K562 (cell line): Measurements from ENCODE around the gene LLPH. TPM values are rescaled to one million over a fixed set of nuclear protein-coding genes. Genes with fewer than 3 reads are reported as not detected.

Experiments used
- ATAC-seq: fragments of 200-7000 bp; cut with Tn5 transposase; 3 replicates; pipeline ENCODE4 v1.9.1; 2020; ENCODE audit warnings: moderate library complexity
- BruUV-seq: library from RNA; stranded (reverse); fragments of 400-500 nt; replicated peaks from 2 replicates; lab custom pipeline; 2021; lab: Mats Ljungman, UMichigan
- CTCF ChIA-PET: fragments of 300-600 bp; formaldehyde crosslinking; extraction: SDS; loops from one replicate; lab custom pipeline; 2021; ENCODE audit warnings: low intra/inter-chr PET ratio; lab: Yijun Ruan, JAX
- POLR2A ChIA-PET: fragments of 300-600, 350-650 bp; sonication (Branson Sonifier 250); formaldehyde crosslinking; extraction: SDS; loops from one replicate; lab custom pipeline; 2021; ENCODE audit warnings: antibody characterized with exemption, inconsistent platforms; lab: Yijun Ruan, JAX
- DNase-seq, 4 experiments: peaks; one replicate each; pipeline versions ENCODE4 v3.0.0 to v3.0.0-alpha.2; 2011 to 2018; ENCODE audit warnings: low spot score in 3 of 4, mixed read lengths in 3 of 4; ENCODE audit errors: extremely low read depth in 1 of 4
- FAIRE-seq: peaks from 2 replicates; lab custom pipeline; 2011; peaks lifted over from hg19 to GRCh38; lab: Jason Lieb, UNC
- H2AFZ ChIP-seq: 2 replicates; pipeline ENCODE4 v1.6.0; 2011; ENCODE audit warnings: low read depth, low read length, control low read depth, inconsistent platforms
- H3K27ac ChIP-seq: fragments of 200-600 bp; 3 replicates; pipeline ENCODE4 v1.8.0; 2011; ENCODE audit warnings: low read depth, mild to moderate bottlenecking, control low read depth, inconsistent platforms, low read length, moderate library complexity, mixed read lengths; ENCODE audit errors: extremely low read depth
- H3K27me3 ChIP-seq, 2 experiments: fragments of 300-600 bp in 1 of 2; 2 replicates in 1 of 2; 3 replicates in 1 of 2; pipeline versions ENCODE4 v1.6.0 to v1.8.0; 2011; ENCODE audit warnings: inconsistent platforms in 2 of 2, low read length in 2 of 2, mild to moderate bottlenecking in 1 of 2, mixed read lengths in 1 of 2, moderate library complexity in 1 of 2; ENCODE audit not compliant: control insufficient read depth in 2 of 2, insufficient read depth in 2 of 2
- H3K36me3 ChIP-seq: fragments of 300-600 bp; 3 replicates; pipeline ENCODE4 v1.8.0; 2011; ENCODE audit warnings: mild to moderate bottlenecking, low read length, inconsistent platforms; ENCODE audit not compliant: control insufficient read depth, insufficient read depth
- H3K4me1 ChIP-seq, 2 experiments: fragments of 200-600 bp in 1 of 2; replicated peaks in 1 of 2; 2 replicates in 1 of 2; 3 replicates in 1 of 2; pipeline versions ENCODE4 v1.5.1 to v1.8.0; 2011; ENCODE audit warnings: inconsistent platforms in 2 of 2, low read length in 2 of 2, mild to moderate bottlenecking in 1 of 2, mixed read lengths in 1 of 2, moderate library complexity in 1 of 2; ENCODE audit not compliant: control insufficient read depth in 2 of 2, insufficient read depth in 2 of 2
- H3K4me2 ChIP-seq: 2 replicates; pipeline ENCODE4 v1.6.1; 2011; ENCODE audit warnings: low read length, control low read depth, inconsistent platforms, mixed read lengths; ENCODE audit not compliant: insufficient read depth
- H3K4me3 ChIP-seq: fragments of 200-600 bp; sonication (generic), shearing (Covaris generic); 2 replicates; pipeline ENCODE4 v1.5.1; 2016; ENCODE audit warnings: control low read depth, inconsistent platforms
- H3K79me2 ChIP-seq: fragments of 200-600 bp; 3 replicates; pipeline ENCODE4 v1.8.0; 2011; ENCODE audit warnings: low read length, inconsistent platforms; ENCODE audit not compliant: control insufficient read depth, insufficient read depth
- H3K9ac ChIP-seq, 2 experiments: 2 replicates each; pipeline versions ENCODE4 v1.6.0 to v1.6.1; 2011; ENCODE audit warnings: low read depth in 2 of 2, low read length in 2 of 2, control low read depth in 1 of 2, inconsistent platforms in 1 of 2, mild to moderate bottlenecking in 1 of 2, mixed read lengths in 1 of 2; ENCODE audit not compliant: insufficient read depth in 1 of 2
- H3K9me1 ChIP-seq: one replicate; pipeline ENCODE4 v1.6.0; 2011; ENCODE audit warnings: inconsistent platforms, mild to moderate bottlenecking, low read length, moderate library complexity; ENCODE audit not compliant: control insufficient read depth, insufficient read depth
- H3K9me3 ChIP-seq: replicated peaks from 2 replicates; pipeline ENCODE4 v1.5.1; 2011; ENCODE audit warnings: low read depth, low read length, inconsistent platforms; ENCODE audit not compliant: control insufficient read depth, insufficient read depth
- H4K20me1 ChIP-seq: replicated peaks from 2 replicates; pipeline ENCODE4 v1.6.1; 2011; ENCODE audit warnings: low read length, inconsistent platforms, mixed read lengths; ENCODE audit not compliant: control insufficient read depth, insufficient read depth
- CBX2 ChIP-seq: fragments of 200-600 bp; sonication (generic); IDR thresholded peaks from one replicate; pipeline ENCODE4 v1.6.1; 2012; ENCODE audit warnings: mild to moderate bottlenecking, low read length, inconsistent platforms; ENCODE audit not compliant: insufficient read depth, poor library complexity, severe bottlenecking
- E2F6 ChIP-seq, 2 experiments: IDR thresholded peaks; 2 replicates each; pipeline ENCODE4 v1.6.1; 2011; ENCODE audit warnings: borderline replicate concordance in 1 of 2, control low read depth in 1 of 2, low read depth in 1 of 2, low read length in 1 of 2, mild to moderate bottlenecking in 1 of 2, mixed read lengths in 1 of 2, moderate library complexity in 1 of 2; ENCODE audit not compliant: insufficient read depth in 1 of 2, insufficient read length in 1 of 2, poor library complexity in 1 of 2, severe bottlenecking in 1 of 2; ENCODE audit errors: extremely low read depth in 1 of 2
- RB1 ChIP-seq: fragments of 450-650 bp; IDR thresholded peaks from 2 replicates; pipeline ENCODE4 v1.6.1; 2017; ENCODE audit warnings: low read depth, mild to moderate bottlenecking
- SIRT6 ChIP-seq: IDR thresholded peaks from one replicate; pipeline ENCODE4 v1.6.1; 2012; ENCODE audit warnings: low read depth, mild to moderate bottlenecking, control low read depth, inconsistent platforms, low read length, moderate library complexity
- TFAP4 ChIP-seq: sonication (generic); formaldehyde crosslinking; IDR thresholded peaks from 2 replicates; pipeline ENCODE4 v1.8.0; 2022; ENCODE audit warnings: missing genetic modification reagents, mild to moderate bottlenecking, moderate library complexity, borderline replicate concordance
- WGBS: fragments of 100-300 bp; shearing (Covaris generic); methylation state at CpG from one replicate; pipeline ENCODE4 v1.1.6; 2016; ENCODE audit warnings: low coverage, mixed read lengths; ENCODE audit not compliant: insufficient coverage; ENCODE audit errors: missing lambda C conversion rate; 5-methylcytosine and 5-hydroxymethylcytosine counted together
- in situ Hi-C: fragments of 300-500 bp; cut with MboI; formaldehyde crosslinking; loops from 4 replicates; pipeline ENCODE4 v1.15.0; 2018; ENCODE audit warnings: inconsistent platforms, mixed read lengths
- intact Hi-C: fragments of 100-400 bp; cut with micrococcal nuclease; formaldehyde crosslinking; loops from 2 replicates; pipeline ENCODE4 v1.14.2; 2022
- polyA plus RNA-seq, 8 experiments: library from polyadenylated mRNA; depleted of rRNA in 4 of 8; stranded (reverse) in 5 of 8; unstranded in 3 of 8; fragments of >200 nt; fragmentation: Nextera tagmentation in 2 of 8; fragmentation: Illumina TruSeq in 1 of 8; extraction: Ambion mirVana in 2 of 8; extraction: Trizol in 1 of 8; gene quantifications; 2 replicates each; pipeline versions ENCODE4 v1.2.1 to v1.2.3, GENCODE V29; 2011 to 2014; ENCODE audit warnings: inconsistent platforms in 1 of 8, missing spikeins in 1 of 8
- total RNA-seq, 7 experiments: library from RNA; depleted of rRNA in 6 of 7; stranded (reverse); fragments of >200 nt in 6 of 7; fragmentation: Illumina TruSeq in 2 of 7; extraction: Trizol in 2 of 7; gene quantifications; 2 replicates each; pipeline versions ENCODE4 v1.2.1 to v1.2.3, GENCODE V29; 2011 to 2021; ENCODE audit warnings: low replicate concordance in 1 of 7
- TF ChIP-seq, protein P1 (sequence below): fragments of 450-650 bp; IDR thresholded peaks from 2 replicates; pipeline ENCODE4 v1.6.1; 2016; ENCODE audit warnings: mild to moderate bottlenecking, moderate library complexity

Gene LLPH
- total and polyA plus RNA-seq, 9 of the 15 experiments (the other 6 are each of a cell fraction or from before 2014, with no cell fraction given) = 19.1 to 87.3 (median 59.6) TPM

DNA sequence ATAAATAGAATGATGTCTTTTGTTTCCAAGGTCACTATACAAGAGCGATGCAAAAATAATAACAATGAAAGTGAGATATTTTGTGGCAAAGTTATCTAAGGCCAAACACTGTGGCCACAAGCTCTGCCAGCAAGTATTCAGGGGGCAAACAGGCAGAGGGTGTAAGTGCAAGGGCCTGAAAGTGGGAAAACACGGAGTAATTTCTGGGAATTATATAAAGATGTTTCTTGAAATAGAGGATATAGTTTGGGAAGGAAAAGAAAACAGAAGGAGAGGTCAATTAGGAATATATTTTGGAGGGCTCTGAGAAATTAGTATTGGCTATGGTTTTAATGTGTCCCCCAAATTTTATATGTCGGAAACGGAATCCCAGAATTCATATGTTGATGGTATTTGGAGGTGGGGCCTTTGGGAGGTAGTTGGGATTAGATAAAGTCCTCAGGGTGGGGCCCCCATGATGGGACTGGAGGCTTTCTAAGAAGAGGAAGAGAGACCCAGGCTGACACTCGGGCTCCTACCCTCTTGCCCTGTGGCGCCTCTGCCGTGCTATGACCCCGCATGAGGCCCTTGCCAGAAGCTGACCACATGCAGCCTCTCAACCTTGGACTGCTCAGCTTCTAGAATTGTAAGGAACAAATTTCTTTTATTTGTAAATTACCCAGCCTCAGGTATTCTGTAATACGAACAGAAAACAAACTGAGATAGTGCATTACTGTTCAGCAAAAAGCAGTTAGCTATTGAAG lies 60.0 kb downstream of the LLPH start:
- 0 out of 5 replicates have a peak, but pooled peaks cover 2 to 4% of the 10 kb centered on the region in 2 experiments for H3K27me3 ChIP-seq
- H3K9ac ChIP-seq = no peak overlapping the region
- no peaks in the 10 kb centered on the region for H3K79me2 ChIP-seq
- DNase-seq = no peak
- no peaks in the 10 kb centered on the region for H3K9me1 ChIP-seq
- CTCF ChIA-PET = no interaction called here
- intact Hi-C loops (no loop called here), in situ Hi-C loops (no loop called here)
- H2AFZ ChIP-seq = no peak overlapping the region
- no TSS peak for BruUV-seq
- WGBS = under 1% methylated on average over 9 of the region's 9 CpGs
- no peak overlapping the region for H3K4me2 ChIP-seq
- no peak overlapping the region for H3K4me3 ChIP-seq
- POLR2A ChIA-PET = interaction anchor here (0.7 kb wide), 1 partner anchor 14 kb away, joined by 4 read pairs; no protein-coding TSS in a partner anchor
- ATAC-seq = no peak
- no peaks in the 10 kb centered on the region for H3K36me3 ChIP-seq
- H3K4me1 ChIP-seq = no peaks in the 10 kb centered on the region
- H3K9me3 ChIP-seq = no peaks in the 10 kb centered on the region
- FAIRE-seq = no peak
- H4K20me1 ChIP-seq = no peaks in the 10 kb centered on the region
- H3K27ac ChIP-seq = no peak overlapping the region
- TF ChIP-seq SIRT6 (no peak), TFAP4 (CRISPR knock-in tag) (no peak), E2F6 (IDR thresholded peaks at IDR 0.05; ENCODE audit: borderline replicate concordance in 1 of 2, extremely low read depth in 1 of 2, insufficient read depth in 1 of 2, insufficient read length in 1 of 2, low read depth in 1 of 2, low read length in 1 of 2, poor library complexity in 1 of 2, severe bottlenecking in 1 of 2) (no peak), RB1 (no peak), CBX2 (no peak)
- TF ChIP-seq, protein P1, sequence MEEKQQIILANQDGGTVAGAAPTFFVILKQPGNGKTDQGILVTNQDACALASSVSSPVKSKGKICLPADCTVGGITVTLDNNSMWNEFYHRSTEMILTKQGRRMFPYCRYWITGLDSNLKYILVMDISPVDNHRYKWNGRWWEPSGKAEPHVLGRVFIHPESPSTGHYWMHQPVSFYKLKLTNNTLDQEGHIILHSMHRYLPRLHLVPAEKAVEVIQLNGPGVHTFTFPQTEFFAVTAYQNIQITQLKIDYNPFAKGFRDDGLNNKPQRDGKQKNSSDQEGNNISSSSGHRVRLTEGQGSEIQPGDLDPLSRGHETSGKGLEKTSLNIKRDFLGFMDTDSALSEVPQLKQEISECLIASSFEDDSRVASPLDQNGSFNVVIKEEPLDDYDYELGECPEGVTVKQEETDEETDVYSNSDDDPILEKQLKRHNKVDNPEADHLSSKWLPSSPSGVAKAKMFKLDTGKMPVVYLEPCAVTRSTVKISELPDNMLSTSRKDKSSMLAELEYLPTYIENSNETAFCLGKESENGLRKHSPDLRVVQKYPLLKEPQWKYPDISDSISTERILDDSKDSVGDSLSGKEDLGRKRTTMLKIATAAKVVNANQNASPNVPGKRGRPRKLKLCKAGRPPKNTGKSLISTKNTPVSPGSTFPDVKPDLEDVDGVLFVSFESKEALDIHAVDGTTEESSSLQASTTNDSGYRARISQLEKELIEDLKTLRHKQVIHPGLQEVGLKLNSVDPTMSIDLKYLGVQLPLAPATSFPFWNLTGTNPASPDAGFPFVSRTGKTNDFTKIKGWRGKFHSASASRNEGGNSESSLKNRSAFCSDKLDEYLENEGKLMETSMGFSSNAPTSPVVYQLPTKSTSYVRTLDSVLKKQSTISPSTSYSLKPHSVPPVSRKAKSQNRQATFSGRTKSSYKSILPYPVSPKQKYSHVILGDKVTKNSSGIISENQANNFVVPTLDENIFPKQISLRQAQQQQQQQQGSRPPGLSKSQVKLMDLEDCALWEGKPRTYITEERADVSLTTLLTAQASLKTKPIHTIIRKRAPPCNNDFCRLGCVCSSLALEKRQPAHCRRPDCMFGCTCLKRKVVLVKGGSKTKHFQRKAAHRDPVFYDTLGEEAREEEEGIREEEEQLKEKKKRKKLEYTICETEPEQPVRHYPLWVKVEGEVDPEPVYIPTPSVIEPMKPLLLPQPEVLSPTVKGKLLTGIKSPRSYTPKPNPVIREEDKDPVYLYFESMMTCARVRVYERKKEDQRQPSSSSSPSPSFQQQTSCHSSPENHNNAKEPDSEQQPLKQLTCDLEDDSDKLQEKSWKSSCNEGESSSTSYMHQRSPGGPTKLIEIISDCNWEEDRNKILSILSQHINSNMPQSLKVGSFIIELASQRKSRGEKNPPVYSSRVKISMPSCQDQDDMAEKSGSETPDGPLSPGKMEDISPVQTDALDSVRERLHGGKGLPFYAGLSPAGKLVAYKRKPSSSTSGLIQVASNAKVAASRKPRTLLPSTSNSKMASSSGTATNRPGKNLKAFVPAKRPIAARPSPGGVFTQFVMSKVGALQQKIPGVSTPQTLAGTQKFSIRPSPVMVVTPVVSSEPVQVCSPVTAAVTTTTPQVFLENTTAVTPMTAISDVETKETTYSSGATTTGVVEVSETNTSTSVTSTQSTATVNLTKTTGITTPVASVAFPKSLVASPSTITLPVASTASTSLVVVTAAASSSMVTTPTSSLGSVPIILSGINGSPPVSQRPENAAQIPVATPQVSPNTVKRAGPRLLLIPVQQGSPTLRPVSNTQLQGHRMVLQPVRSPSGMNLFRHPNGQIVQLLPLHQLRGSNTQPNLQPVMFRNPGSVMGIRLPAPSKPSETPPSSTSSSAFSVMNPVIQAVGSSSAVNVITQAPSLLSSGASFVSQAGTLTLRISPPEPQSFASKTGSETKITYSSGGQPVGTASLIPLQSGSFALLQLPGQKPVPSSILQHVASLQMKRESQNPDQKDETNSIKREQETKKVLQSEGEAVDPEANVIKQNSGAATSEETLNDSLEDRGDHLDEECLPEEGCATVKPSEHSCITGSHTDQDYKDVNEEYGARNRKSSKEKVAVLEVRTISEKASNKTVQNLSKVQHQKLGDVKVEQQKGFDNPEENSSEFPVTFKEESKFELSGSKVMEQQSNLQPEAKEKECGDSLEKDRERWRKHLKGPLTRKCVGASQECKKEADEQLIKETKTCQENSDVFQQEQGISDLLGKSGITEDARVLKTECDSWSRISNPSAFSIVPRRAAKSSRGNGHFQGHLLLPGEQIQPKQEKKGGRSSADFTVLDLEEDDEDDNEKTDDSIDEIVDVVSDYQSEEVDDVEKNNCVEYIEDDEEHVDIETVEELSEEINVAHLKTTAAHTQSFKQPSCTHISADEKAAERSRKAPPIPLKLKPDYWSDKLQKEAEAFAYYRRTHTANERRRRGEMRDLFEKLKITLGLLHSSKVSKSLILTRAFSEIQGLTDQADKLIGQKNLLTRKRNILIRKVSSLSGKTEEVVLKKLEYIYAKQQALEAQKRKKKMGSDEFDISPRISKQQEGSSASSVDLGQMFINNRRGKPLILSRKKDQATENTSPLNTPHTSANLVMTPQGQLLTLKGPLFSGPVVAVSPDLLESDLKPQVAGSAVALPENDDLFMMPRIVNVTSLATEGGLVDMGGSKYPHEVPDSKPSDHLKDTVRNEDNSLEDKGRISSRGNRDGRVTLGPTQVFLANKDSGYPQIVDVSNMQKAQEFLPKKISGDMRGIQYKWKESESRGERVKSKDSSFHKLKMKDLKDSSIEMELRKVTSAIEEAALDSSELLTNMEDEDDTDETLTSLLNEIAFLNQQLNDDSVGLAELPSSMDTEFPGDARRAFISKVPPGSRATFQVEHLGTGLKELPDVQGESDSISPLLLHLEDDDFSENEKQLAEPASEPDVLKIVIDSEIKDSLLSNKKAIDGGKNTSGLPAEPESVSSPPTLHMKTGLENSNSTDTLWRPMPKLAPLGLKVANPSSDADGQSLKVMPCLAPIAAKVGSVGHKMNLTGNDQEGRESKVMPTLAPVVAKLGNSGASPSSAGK = no peak
